ENCODE measurements around the gene ATP1A3. TPM values are rescaled to one million over a fixed set of nuclear protein-coding genes. Genes with fewer than 3 reads are reported as not detected.

The ATP1A3 gene
- total RNA-seq, 2 experiments from 2014 or later = 3.2 to 4.6 TPM

- H3K4me1 ChIP-seq (ENCODE audit: insufficient read depth, low read length) = no peaks in the 10 kb centered on the region
- no peak overlapping the region for H3K27ac ChIP-seq (ENCODE audit: low read depth in 1 of 2, low read length in 2 of 2)
- intact Hi-C loops (cut with DNase I, micrococcal nuclease) = no loop called here
- Mint-ChIP-seq H3K9me3 (no peaks in the 10 kb centered on the region), H3K27ac (no peak overlapping the region), H3K36me3 (ENCODE audit: low read depth) (no peaks in the 10 kb centered on the region), H3K4me1 (ENCODE audit: low read depth) (no peaks in the 10 kb centered on the region), H3K4me3 (no peak overlapping the region), H3K27me3 (peaks cover 20% of the 10 kb centered on the region)
- CTCF ChIA-PET = no interaction called here
- TF ChIP-seq CTCF (IDR thresholded peaks at IDR 0.05) = no peak
- ATAC-seq (ENCODE audit: poor library complexity) (no peak), DNase-seq (no peak)
- POLR2A ChIA-PET = no interaction called here
- H3K9me3 ChIP-seq (ENCODE audit: control insufficient read depth in 1 of 2, insufficient read depth in 1 of 2, low read length in 2 of 2) = no peaks in the 10 kb centered on the region
- no peaks in the 10 kb centered on the region for H3K36me3 ChIP-seq (ENCODE audit: insufficient read depth, low read length)
- H3K27me3 ChIP-seq (ENCODE audit: control insufficient read depth in 1 of 2, insufficient read depth in 2 of 2, low read length in 2 of 2) = peaks cover 0 to 6% of the 10 kb centered on the region in 2 experiments
- no peak overlapping the region for H3K4me3 ChIP-seq (ENCODE audit: low read length)
Observed at GRCh38 chr19:42023943-42024260, 29.9 kb upstream of the ATP1A3 start.

GRCh38 chr19:42023121-42023942, 29.3 kb upstream of the ATP1A3 start:
- TF ChIP-seq CTCF (IDR thresholded peaks at IDR 0.05) = no peak
- Mint-ChIP-seq H3K36me3 (ENCODE audit: low read depth) (no peaks in the 10 kb centered on the region), H3K4me3 (no peak overlapping the region), H3K27ac (no peak overlapping the region), H3K9me3 (no peaks in the 10 kb centered on the region), H3K4me1 (ENCODE audit: low read depth) (no peaks in the 10 kb centered on the region), H3K27me3 (peaks cover 16% of the 10 kb centered on the region)
- intact Hi-C loops (cut with DNase I, micrococcal nuclease) = no loop called here
- ChIA-PET CTCF (interaction anchor here (1.4 kb wide), 1 partner anchor 11 kb away, joined by 3 read pairs; no protein-coding TSS in a partner anchor), POLR2A (no interaction called here)
- Histone ChIP-seq H3K36me3 (ENCODE audit: insufficient read depth, low read length) (no peaks in the 10 kb centered on the region), H3K27me3 (ENCODE audit: control insufficient read depth in 1 of 2, insufficient read depth in 2 of 2, low read length in 2 of 2) (peaks cover 0 to 6% of the 10 kb centered on the region in 2 experiments), H3K4me1 (ENCODE audit: insufficient read depth, low read length) (no peaks in the 10 kb centered on the region), H3K27ac (ENCODE audit: low read depth in 1 of 2, low read length in 2 of 2) (no peak overlapping the region), H3K4me3 (ENCODE audit: low read length) (no peak overlapping the region), H3K9me3 (ENCODE audit: control insufficient read depth in 1 of 2, insufficient read depth in 1 of 2, low read length in 2 of 2) (no peaks in the 10 kb centered on the region)
- ATAC-seq (ENCODE audit: poor library complexity) = no peak
- peak in 4 of 14 experiments; percentile 3 to 30 (median 12) for DNase-seq

GRCh38 chr19:42022616-42023015, 28.6 kb upstream of the ATP1A3 start:
- H3K4me3 Mint-ChIP-seq = no peak overlapping the region
- ChIA-PET CTCF (interaction anchor here (1.4 kb wide), 1 partner anchor 12 kb away, joined by 3 read pairs; no protein-coding TSS in a partner anchor), POLR2A (no interaction called here)
- no peak for TF ChIP-seq CTCF (IDR thresholded peaks at IDR 0.05)
- H3K36me3 ChIP-seq (ENCODE audit: insufficient read depth, low read length) = no peaks in the 10 kb centered on the region
- H3K9me3 ChIP-seq (ENCODE audit: control insufficient read depth in 1 of 2, insufficient read depth in 1 of 2, low read length in 2 of 2) = no peaks in the 10 kb centered on the region
- no peaks in the 10 kb centered on the region for H3K9me3 Mint-ChIP-seq
- H3K4me1 ChIP-seq (ENCODE audit: insufficient read depth, low read length) = no peaks in the 10 kb centered on the region
- H3K27me3 Mint-ChIP-seq = peaks cover 13% of the 10 kb centered on the region
- intact Hi-C loops (cut with DNase I, micrococcal nuclease) = no loop called here
- ATAC-seq (ENCODE audit: poor library complexity) (no peak), DNase-seq (no peak)
- H3K36me3 Mint-ChIP-seq (ENCODE audit: low read depth) = no peaks in the 10 kb centered on the region
- no peak overlapping the region for H3K4me3 ChIP-seq (ENCODE audit: low read length)
- H3K27ac ChIP-seq (ENCODE audit: low read depth in 1 of 2, low read length in 2 of 2) = no peak overlapping the region
- H3K4me1 Mint-ChIP-seq (ENCODE audit: low read depth) = no peaks in the 10 kb centered on the region
- H3K27ac Mint-ChIP-seq = no peak overlapping the region
- peaks cover 0 to 6% of the 10 kb centered on the region in 2 experiments for H3K27me3 ChIP-seq (ENCODE audit: control insufficient read depth in 1 of 2, insufficient read depth in 2 of 2, low read length in 2 of 2)

All from CD4-positive, alpha-beta T cell (primary cell).